RWPE2 (cell line): Measurements from ENCODE around the gene CFAP97D2.

ENCODE experiments used
- ATAC-seq: fragments of 200-7000 bp; cut with Tn5 transposase; 3 replicates; pipeline ENCODE4 v1.9.1; 2021; ENCODE audit warnings: low read depth
- DNase-seq: peaks from one replicate; pipeline ENCODE4 v3.0.0-alpha.2; 2020; ENCODE audit warnings: low spot score
- H3K27ac ChIP-seq: fragments of 450-650 bp; 2 replicates; pipeline ENCODE4 v1.5.1; 2017; ENCODE audit warnings: mild to moderate bottlenecking; ENCODE audit not compliant: poor library complexity, severe bottlenecking
- H3K27me3 ChIP-seq: fragments of 250-450 bp; sonication (Bioruptor Pico); 2 replicates; pipeline ENCODE4 v1.5.1; 2021; ENCODE audit warnings: mild to moderate bottlenecking, moderate library complexity; ENCODE audit not compliant: insufficient read depth, poor library complexity, severe bottlenecking
- H3K36me3 ChIP-seq: fragments of 250-450 bp; sonication (Bioruptor Pico); 2 replicates; pipeline ENCODE4 v1.5.1; 2020; ENCODE audit warnings: low read depth, mild to moderate bottlenecking, moderate library complexity
- H3K4me1 ChIP-seq: fragments of 250-450 bp; sonication (Bioruptor Pico); 2 replicates; pipeline ENCODE4 v1.5.1; 2021; ENCODE audit warnings: mild to moderate bottlenecking, moderate library complexity; ENCODE audit not compliant: insufficient read depth, poor library complexity, severe bottlenecking
- H3K4me3 ChIP-seq: fragments of 250-450 bp; sonication (Bioruptor Pico); 2 replicates; pipeline ENCODE4 v1.5.1; 2021; ENCODE audit warnings: mild to moderate bottlenecking, moderate library complexity; ENCODE audit not compliant: severe bottlenecking
- H3K9me3 ChIP-seq: fragments of 250-450 bp; sonication (Bioruptor Pico); 2 replicates; pipeline ENCODE4 v1.5.1; 2021; ENCODE audit warnings: mild to moderate bottlenecking, moderate library complexity; ENCODE audit not compliant: severe bottlenecking
- TF ChIP-seq, protein P1 (sequence below): fragments of 450-650 bp; IDR thresholded peaks from one replicate; pipeline ENCODE4 v1.5.1; 2017; ENCODE audit warnings: mild to moderate bottlenecking, moderate library complexity; ENCODE audit not compliant: poor library complexity, severe bottlenecking

CFAP97D2 gene

DNA sequence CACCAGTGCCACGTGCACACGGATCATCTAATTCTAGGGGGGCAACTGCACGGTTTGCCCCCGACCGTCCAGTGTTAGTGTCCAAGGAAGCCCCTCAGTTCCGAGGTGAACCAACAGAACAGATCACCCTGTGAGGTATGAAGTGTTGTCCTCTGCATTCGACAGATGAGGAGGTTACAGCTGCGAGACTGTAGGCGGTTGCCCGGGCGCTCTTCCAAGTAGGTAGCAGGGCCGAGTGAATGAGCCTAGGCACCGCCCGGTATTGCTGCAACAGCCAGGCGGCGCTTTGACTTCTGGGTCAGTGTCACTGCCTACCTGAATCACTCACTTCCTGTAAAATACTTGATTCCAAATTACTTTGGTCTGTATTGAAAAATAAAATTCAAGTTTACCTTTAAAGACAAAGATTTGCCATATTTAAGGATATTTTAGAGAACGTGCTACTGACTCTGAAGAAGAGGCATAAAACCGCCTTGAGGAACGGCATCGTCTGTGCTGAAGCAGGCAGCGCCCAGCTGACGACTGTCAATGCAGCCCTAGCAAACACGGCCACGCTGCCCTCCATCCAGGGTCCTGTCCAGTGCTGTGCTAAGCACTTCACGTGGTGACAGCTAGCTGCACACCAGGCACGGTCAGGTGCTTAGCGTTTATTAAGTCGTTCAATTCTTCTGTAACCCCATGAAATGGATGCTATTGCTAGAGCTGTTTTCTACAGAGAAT is 27.3 kb upstream of the CFAP97D2 start:
- ATAC-seq, result peak; percentile 98
- TF ChIP-seq, protein P1, sequence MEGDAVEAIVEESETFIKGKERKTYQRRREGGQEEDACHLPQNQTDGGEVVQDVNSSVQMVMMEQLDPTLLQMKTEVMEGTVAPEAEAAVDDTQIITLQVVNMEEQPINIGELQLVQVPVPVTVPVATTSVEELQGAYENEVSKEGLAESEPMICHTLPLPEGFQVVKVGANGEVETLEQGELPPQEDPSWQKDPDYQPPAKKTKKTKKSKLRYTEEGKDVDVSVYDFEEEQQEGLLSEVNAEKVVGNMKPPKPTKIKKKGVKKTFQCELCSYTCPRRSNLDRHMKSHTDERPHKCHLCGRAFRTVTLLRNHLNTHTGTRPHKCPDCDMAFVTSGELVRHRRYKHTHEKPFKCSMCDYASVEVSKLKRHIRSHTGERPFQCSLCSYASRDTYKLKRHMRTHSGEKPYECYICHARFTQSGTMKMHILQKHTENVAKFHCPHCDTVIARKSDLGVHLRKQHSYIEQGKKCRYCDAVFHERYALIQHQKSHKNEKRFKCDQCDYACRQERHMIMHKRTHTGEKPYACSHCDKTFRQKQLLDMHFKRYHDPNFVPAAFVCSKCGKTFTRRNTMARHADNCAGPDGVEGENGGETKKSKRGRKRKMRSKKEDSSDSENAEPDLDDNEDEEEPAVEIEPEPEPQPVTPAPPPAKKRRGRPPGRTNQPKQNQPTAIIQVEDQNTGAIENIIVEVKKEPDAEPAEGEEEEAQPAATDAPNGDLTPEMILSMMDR, result peak; percentile 31
- H3K27ac ChIP-seq, result no peak overlapping the region
- no peaks in the 10 kb centered on the region for H3K27me3 ChIP-seq
- H3K9me3 ChIP-seq, result no peaks in the 10 kb centered on the region
- peak; percentile 81 for DNase-seq
- H3K4me3 ChIP-seq, result no peak overlapping the region
- H3K36me3 ChIP-seq, result no peaks in the 10 kb centered on the region
- H3K4me1 ChIP-seq, result peaks cover 9% of the 10 kb centered on the region

DNA sequence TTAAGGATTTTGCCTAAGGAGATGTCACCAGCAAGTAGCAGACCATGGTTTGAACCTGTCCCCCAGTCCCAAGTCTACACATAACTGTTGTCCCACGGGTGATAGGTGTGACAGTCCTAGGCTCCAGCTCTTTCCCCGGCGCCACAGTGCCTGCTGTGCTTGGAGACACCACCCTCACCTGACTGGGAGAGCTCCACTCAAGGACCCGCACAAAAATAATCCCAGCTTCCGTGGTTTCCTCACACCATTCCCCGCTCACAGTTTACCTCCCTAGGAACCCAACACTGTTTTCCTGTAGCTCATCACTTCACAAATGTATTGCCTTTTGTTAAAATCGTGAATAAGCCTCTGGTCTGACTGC is 26.8 kb upstream of the CFAP97D2 start:
- Histone ChIP-seq H3K9me3 (no peaks in the 10 kb centered on the region), H3K27me3 (no peaks in the 10 kb centered on the region), H3K4me3 (no peak overlapping the region), H3K4me1 (peaks cover 9% of the 10 kb centered on the region), H3K27ac (no peak overlapping the region), H3K36me3 (no peaks in the 10 kb centered on the region)
- DNase-seq (peak; percentile 34), ATAC-seq (no peak)
- TF ChIP-seq, protein P1, result no peak

DNA sequence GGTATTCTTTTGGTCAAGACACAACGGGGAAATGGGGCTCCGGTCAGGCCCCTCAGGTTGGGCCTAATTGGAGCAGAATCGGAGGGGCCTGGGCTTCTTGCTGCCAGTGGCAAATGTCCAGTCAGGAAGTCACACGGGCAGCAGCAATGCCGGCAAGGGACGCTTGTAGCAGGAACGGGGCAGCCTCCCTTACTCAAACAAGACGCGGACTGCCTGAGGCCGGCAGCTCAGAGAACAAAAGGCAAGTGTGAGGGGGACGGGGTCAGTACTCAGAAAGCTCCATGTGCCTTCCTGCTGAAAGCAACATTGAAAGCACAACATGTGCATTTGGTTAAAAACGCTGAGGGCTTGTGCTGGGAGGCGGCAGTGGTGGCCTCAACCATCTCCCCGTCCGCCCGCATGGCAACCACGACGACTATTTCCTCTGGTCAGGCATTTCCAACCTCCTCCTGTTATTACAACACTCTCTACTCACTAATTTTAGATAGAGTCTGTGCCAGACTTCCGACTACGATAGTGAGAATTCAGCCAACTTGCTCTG is 26.2 kb upstream of the CFAP97D2 start:
- H3K27me3 ChIP-seq, result no peaks in the 10 kb centered on the region
- no peaks in the 10 kb centered on the region for H3K36me3 ChIP-seq
- DNase-seq (peak; percentile 38), ATAC-seq (no peak)
- H3K27ac ChIP-seq, result no peak overlapping the region
- no peaks in the 10 kb centered on the region for H3K9me3 ChIP-seq
- TF ChIP-seq, protein P1, result no peak
- H3K4me1 ChIP-seq, result peaks cover 9% of the 10 kb centered on the region
- no peak overlapping the region for H3K4me3 ChIP-seq

DNA sequence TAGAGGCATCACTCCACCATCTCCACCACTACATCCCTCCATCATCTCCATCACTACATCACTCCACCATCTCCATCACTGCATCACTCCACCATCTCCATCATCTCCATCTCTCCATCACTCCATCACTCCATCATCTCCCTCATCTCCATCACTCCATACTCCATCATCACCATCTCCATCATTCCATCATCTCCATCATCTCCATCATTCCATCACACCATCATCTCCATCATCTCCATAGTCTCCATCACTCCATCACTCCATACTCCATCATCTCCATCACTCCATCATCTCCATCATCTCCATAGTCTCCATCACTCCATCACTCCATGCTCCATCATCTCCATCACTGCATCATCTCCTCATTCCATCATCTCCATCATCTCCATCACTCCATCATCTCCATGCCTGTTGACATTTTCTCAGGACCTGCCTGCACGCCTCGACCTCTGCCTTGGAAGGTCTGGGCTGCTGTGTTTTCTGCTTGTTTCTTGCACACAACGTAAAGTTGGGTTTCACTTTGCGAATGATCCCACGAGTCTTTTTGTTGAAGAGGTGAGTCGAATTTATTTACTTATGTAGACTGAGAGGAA is 25.5 kb upstream of the CFAP97D2 start:
- Histone ChIP-seq H3K27me3 (no peaks in the 10 kb centered on the region), H3K27ac (no peak overlapping the region), H3K36me3 (no peaks in the 10 kb centered on the region), H3K4me3 (no peak overlapping the region), H3K9me3 (no peaks in the 10 kb centered on the region), H3K4me1 (peaks cover 9% of the 10 kb centered on the region)
- ATAC-seq (no peak), DNase-seq (no peak)
- TF ChIP-seq, protein P1, result no peak

DNA sequence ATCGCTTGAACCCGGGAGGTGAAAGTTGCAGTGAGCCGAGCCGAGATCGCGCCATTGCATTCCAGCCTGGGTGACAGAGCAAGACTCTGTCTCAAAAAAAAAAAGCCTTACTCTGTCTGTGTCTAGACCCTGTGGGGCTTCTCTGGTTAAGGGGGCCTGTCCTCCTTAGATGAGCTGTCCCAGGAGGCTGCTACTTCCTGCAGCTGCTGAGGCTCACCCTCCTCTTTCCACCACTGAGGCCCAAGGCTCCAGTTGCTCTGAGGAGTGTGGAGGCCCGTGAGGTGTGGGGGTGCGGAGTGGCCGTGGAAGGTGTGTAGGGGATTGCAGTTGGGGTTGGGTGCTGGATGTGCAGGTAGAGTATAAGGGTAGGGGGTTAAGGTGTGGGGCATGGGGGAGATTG is 24.6 kb upstream of the CFAP97D2 start:
- Histone ChIP-seq H3K27me3 (no peaks in the 10 kb centered on the region), H3K4me3 (no peak overlapping the region), H3K27ac (no peak overlapping the region), H3K9me3 (no peaks in the 10 kb centered on the region), H3K36me3 (no peaks in the 10 kb centered on the region), H3K4me1 (peaks cover 9% of the 10 kb centered on the region)
- ATAC-seq, result no peak
- DNase-seq, result peak; percentile 24
- TF ChIP-seq, protein P1, result no peak
